ENCODE results near the gene TDRD7. TPM values are rescaled to one million over a fixed set of nuclear protein-coding genes. Genes with fewer than 3 reads are reported as not detected.

The TDRD7 gene
- polyA plus RNA-seq, 2 of the 4 experiments (the other 2 are of a cell fraction), result 11.5 to 15.7 TPM

DNA sequence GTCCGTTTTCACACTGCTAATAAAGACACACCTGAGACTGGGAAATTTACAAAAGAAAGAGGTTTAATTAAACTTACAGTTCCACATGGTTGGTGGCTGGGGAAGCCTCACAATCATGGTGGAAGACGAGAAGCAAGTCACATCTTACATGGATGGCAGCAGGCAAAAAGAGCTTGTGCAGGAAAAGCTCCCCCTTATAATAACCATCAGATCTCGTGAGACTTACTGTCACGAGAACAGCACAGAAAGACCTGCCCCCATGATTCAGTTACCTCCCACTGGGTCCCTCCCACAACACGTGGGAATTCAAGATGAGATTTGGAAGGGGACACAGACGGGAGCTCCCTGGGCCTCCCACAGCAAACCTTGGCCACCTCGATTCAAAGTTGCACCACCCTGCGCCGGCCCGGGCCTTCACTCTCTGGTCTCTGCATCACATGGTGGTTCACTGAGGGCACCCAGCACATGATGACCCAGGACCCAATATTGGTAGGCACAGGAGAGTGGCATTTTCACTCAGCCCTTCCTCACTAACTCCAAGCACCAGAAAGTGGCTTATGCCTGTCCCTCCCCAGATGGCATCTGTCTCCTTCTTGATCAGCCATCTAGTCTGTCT, 21.0 kb upstream of the TDRD7 start:
- H3K4me3 ChIP-seq, result no peak overlapping the region
- ChIA-PET CTCF (interaction anchor here (0.9 to 1.6 kb wide), 8 partner anchors 8 to 534 kb away, joined by 3 to 5 read pairs (median 3); no protein-coding TSS in a partner anchor), POLR2A (no interaction called here)
- no peaks in the 10 kb centered on the region for H3K9me3 ChIP-seq
- no peak overlapping the region for H3K27ac ChIP-seq
- no peak for DNase-seq (ENCODE audit: low read depth in 1 of 2, low spot score in 1 of 2)
- no peak overlapping the region for H3K4me2 ChIP-seq
- H3K4me1 ChIP-seq, result peaks cover 3% of the 10 kb centered on the region; the same call in 1 of the 3 replicates
- no peak for FAIRE-seq
- WGBS (ENCODE audit: missing lambda C conversion rate), result 61% methylated on average over 10 of the region's 10 CpGs
- TF ChIP-seq NPAS2 (CRISPR knock-in tag; IDR thresholded peaks at IDR 0.05; ENCODE audit: borderline replicate concordance), result no peak
- TF ChIP-seq, protein P1, sequence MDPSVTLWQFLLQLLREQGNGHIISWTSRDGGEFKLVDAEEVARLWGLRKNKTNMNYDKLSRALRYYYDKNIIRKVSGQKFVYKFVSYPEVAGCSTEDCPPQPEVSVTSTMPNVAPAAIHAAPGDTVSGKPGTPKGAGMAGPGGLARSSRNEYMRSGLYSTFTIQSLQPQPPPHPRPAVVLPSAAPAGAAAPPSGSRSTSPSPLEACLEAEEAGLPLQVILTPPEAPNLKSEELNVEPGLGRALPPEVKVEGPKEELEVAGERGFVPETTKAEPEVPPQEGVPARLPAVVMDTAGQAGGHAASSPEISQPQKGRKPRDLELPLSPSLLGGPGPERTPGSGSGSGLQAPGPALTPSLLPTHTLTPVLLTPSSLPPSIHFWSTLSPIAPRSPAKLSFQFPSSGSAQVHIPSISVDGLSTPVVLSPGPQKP (IDR thresholded peaks at IDR 0.05; ENCODE audit: low read depth, low read length), result no peak
- no peak for TF ChIP-seq BHLHE40 (IDR thresholded peaks at IDR 0.05; ENCODE audit: low read depth, low read length)
- TF ChIP-seq, protein P2, sequence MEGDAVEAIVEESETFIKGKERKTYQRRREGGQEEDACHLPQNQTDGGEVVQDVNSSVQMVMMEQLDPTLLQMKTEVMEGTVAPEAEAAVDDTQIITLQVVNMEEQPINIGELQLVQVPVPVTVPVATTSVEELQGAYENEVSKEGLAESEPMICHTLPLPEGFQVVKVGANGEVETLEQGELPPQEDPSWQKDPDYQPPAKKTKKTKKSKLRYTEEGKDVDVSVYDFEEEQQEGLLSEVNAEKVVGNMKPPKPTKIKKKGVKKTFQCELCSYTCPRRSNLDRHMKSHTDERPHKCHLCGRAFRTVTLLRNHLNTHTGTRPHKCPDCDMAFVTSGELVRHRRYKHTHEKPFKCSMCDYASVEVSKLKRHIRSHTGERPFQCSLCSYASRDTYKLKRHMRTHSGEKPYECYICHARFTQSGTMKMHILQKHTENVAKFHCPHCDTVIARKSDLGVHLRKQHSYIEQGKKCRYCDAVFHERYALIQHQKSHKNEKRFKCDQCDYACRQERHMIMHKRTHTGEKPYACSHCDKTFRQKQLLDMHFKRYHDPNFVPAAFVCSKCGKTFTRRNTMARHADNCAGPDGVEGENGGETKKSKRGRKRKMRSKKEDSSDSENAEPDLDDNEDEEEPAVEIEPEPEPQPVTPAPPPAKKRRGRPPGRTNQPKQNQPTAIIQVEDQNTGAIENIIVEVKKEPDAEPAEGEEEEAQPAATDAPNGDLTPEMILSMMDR (IDR thresholded peaks at IDR 0.05), result no peak
- TF ChIP-seq NR3C1 (IDR thresholded peaks at IDR 0.05), result no peak
- no peak for TF ChIP-seq POLR2A (IDR thresholded peaks at IDR 0.05; ENCODE audit: low read length)
- no peak for TF ChIP-seq NFE2L2 (conservative IDR thresholded peaks at IDR 0.05; ENCODE audit: low read length)
- TF ChIP-seq ZFP36 (IDR thresholded peaks at IDR 0.05; ENCODE audit: borderline replicate concordance, partially characterized antibody), result no peak
- TF ChIP-seq RFX5 (IDR thresholded peaks at IDR 0.05), result no peak
- no peak for TF ChIP-seq MAFK (IDR thresholded peaks at IDR 0.05; ENCODE audit: partially characterized antibody)
- no peak for TF ChIP-seq FOSL2 (IDR thresholded peaks at IDR 0.05)
- no peak for TF ChIP-seq FOSL2 (CRISPR knock-in tag; IDR thresholded peaks at IDR 0.05)
- no peak for TF ChIP-seq HOXB13 (CRISPR knock-in tag; IDR thresholded peaks at IDR 0.05; ENCODE audit: low read depth)
- TF ChIP-seq POLR2AphosphoS2 (conservative IDR thresholded peaks at IDR 0.05; ENCODE audit: low read length), result no peak
- no peak for ATAC-seq

GRCh38 chr9:97394881-97395280, 17.0 kb upstream of the TDRD7 start:
- CTCF ChIA-PET, result interaction anchor here (1.1 to 4.5 kb wide), 2 partner anchors 8 to 12 kb away, joined by 3 to 39 read pairs; no protein-coding TSS in a partner anchor
- no peak overlapping the region for H3K4me2 ChIP-seq
- no peaks in the 10 kb centered on the region for H3K9me3 ChIP-seq
- DNase-seq (ENCODE audit: low read depth in 1 of 2, low spot score in 1 of 2), result no peak
- no peak overlapping the region for H3K27ac ChIP-seq
- POLR2A ChIA-PET, result no interaction called here
- TF ChIP-seq ZFP36 (IDR thresholded peaks at IDR 0.05; ENCODE audit: borderline replicate concordance, partially characterized antibody) (no peak), FOSL2 (IDR thresholded peaks at IDR 0.05) (no peak), FOSL2 (CRISPR knock-in tag; IDR thresholded peaks at IDR 0.05) (no peak), JUNB (IDR thresholded peaks at IDR 0.05) (no peak)
- TF ChIP-seq, protein P3, sequence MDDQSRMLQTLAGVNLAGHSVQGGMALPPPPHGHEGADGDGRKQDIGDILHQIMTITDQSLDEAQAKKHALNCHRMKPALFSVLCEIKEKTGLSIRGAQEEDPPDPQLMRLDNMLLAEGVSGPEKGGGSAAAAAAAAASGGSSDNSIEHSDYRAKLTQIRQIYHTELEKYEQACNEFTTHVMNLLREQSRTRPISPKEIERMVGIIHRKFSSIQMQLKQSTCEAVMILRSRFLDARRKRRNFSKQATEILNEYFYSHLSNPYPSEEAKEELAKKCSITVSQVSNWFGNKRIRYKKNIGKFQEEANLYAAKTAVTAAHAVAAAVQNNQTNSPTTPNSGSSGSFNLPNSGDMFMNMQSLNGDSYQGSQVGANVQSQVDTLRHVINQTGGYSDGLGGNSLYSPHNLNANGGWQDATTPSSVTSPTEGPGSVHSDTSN (IDR thresholded peaks at IDR 0.05), result no peak
- WGBS (ENCODE audit: missing lambda C conversion rate), result 61% methylated on average over 3 of the region's 3 CpGs
- no peak for FAIRE-seq
- H3K4me3 ChIP-seq, result no peak overlapping the region
- no peak for ATAC-seq
- peaks cover 10% of the 10 kb centered on the region for H3K4me1 ChIP-seq

- Histone ChIP-seq H3K4me1 (peaks cover 10% of the 10 kb centered on the region), H3K27ac (no peak overlapping the region), H3K4me2 (no peak overlapping the region), H3K9me3 (no peaks in the 10 kb centered on the region), H3K4me3 (no peak overlapping the region)
- POLR2A ChIA-PET, result no interaction called here
- WGBS (ENCODE audit: missing lambda C conversion rate), result 66% methylated on average over 5 of the region's 5 CpGs
- ATAC-seq, result no peak
- DNase-seq (ENCODE audit: low read depth in 1 of 2, low spot score in 1 of 2), result no peak
- CTCF ChIA-PET, result interaction anchor here (0.6 to 4.5 kb wide), 4 partner anchors 9 to 15 kb away, joined by 3 to 39 read pairs (median 8); no protein-coding TSS in a partner anchor
- FAIRE-seq, result no peak
- TF ChIP-seq NPAS2 (CRISPR knock-in tag; IDR thresholded peaks at IDR 0.05; ENCODE audit: borderline replicate concordance), result no peak
Measured at GRCh38 chr9:97395745-97396144, 16.2 kb upstream of the TDRD7 start.

Measured in A549 (cell line).